GM19324 (cell line): ENCODE data around the gene ARMC7.
"Not testable (repeated sequence)": the region's sequence is repeated elsewhere in the genome, so short reads cannot be mapped to it uniquely, and the experiment has no call there.

ENCODE experiments used
- ATAC-seq: cut with Tn5 transposase; IDR thresholded peaks from one replicate; pipeline ENCODE4 v1.9.1; 2021; ENCODE audit warnings: mild to moderate bottlenecking, moderate library complexity; ENCODE audit not compliant: unreplicated experiment, low FRiP score

Gene ARMC7

GRCh38 chr17:75109407-75110233 is at the start of gene ARMC7:
Gene ARMC7 (plus strand): TSS chr17:75109969. CDS start chr17:75110289, 320 bp downstream.
- ATAC-seq, result peak; percentile 76

GRCh38 chr17:75060434-75061054 is 49.2 kb upstream of the ARMC7 start:
- no peak for ATAC-seq

- ATAC-seq, result no peak
These were observed 48.7 kb upstream of the ARMC7 start for GRCh38 chr17:75061055-75061438.

- no peak for ATAC-seq
These were observed 48.2 kb upstream of the ARMC7 start for GRCh38 chr17:75061618-75062017.

GRCh38 chr17:75063201-75063600 is 46.6 kb upstream of the ARMC7 start:
- no peak for ATAC-seq

GRCh38 chr17:75063626-75064025 is 46.1 kb upstream of the ARMC7 start:
- ATAC-seq, result no peak

GRCh38 chr17:75064040-75064439 is 45.7 kb upstream of the ARMC7 start:
- ATAC-seq, result no peak

GRCh38 chr17:75064460-75064859 is 45.3 kb upstream of the ARMC7 start:
- ATAC-seq, result no peak

- no peak for ATAC-seq
These were observed 44.8 kb upstream of the ARMC7 start for GRCh38 chr17:75064867-75065561.

- ATAC-seq, result no peak
These were observed 44.1 kb upstream of the ARMC7 start for GRCh38 chr17:75065562-75066151.

- ATAC-seq, result no peak
These were observed 41.9 kb upstream of the ARMC7 start for GRCh38 chr17:75067856-75068255.

- ATAC-seq, result no peak
These were observed 41.0 kb upstream of the ARMC7 start for GRCh38 chr17:75068750-75069149.

- no peak for ATAC-seq
These were observed 40.0 kb upstream of the ARMC7 start for GRCh38 chr17:75069783-75070182.

- ATAC-seq, result not testable (repeated sequence)
These were observed 38.1 kb upstream of the ARMC7 start for GRCh38 chr17:75071478-75072271.

GRCh38 chr17:75072909-75073308 is 36.9 kb upstream of the ARMC7 start:
- not testable (repeated sequence) for ATAC-seq

- ATAC-seq, result no peak
These were observed 36.1 kb upstream of the ARMC7 start for GRCh38 chr17:75073618-75074047.

GRCh38 chr17:75074532-75074931 is 35.2 kb upstream of the ARMC7 start:
- ATAC-seq, result no peak

GRCh38 chr17:75075597-75076336 is 34.0 kb upstream of the ARMC7 start:
- no peak for ATAC-seq

GRCh38 chr17:75077072-75077495 is 32.7 kb upstream of the ARMC7 start:
- no peak for ATAC-seq
